RWPE2 (cell line): ENCODE measurements around the gene ITGA8.

Experiments used
- ATAC-seq: fragments of 200-7000 bp; cut with Tn5 transposase; 3 replicates; pipeline ENCODE4 v1.9.1; 2021; ENCODE audit warnings: low read depth
- DNase-seq: peaks from one replicate; pipeline ENCODE4 v3.0.0-alpha.2; 2020; ENCODE audit warnings: low spot score
- H3K27ac ChIP-seq: fragments of 450-650 bp; 2 replicates; pipeline ENCODE4 v1.5.1; 2017; ENCODE audit warnings: mild to moderate bottlenecking; ENCODE audit not compliant: poor library complexity, severe bottlenecking
- H3K27me3 ChIP-seq: fragments of 250-450 bp; sonication (Bioruptor Pico); 2 replicates; pipeline ENCODE4 v1.5.1; 2021; ENCODE audit warnings: mild to moderate bottlenecking, moderate library complexity; ENCODE audit not compliant: insufficient read depth, poor library complexity, severe bottlenecking
- H3K36me3 ChIP-seq: fragments of 250-450 bp; sonication (Bioruptor Pico); 2 replicates; pipeline ENCODE4 v1.5.1; 2020; ENCODE audit warnings: low read depth, mild to moderate bottlenecking, moderate library complexity
- H3K4me1 ChIP-seq: fragments of 250-450 bp; sonication (Bioruptor Pico); 2 replicates; pipeline ENCODE4 v1.5.1; 2021; ENCODE audit warnings: mild to moderate bottlenecking, moderate library complexity; ENCODE audit not compliant: insufficient read depth, poor library complexity, severe bottlenecking
- H3K4me3 ChIP-seq: fragments of 250-450 bp; sonication (Bioruptor Pico); 2 replicates; pipeline ENCODE4 v1.5.1; 2021; ENCODE audit warnings: mild to moderate bottlenecking, moderate library complexity; ENCODE audit not compliant: severe bottlenecking
- H3K9me3 ChIP-seq: fragments of 250-450 bp; sonication (Bioruptor Pico); 2 replicates; pipeline ENCODE4 v1.5.1; 2021; ENCODE audit warnings: mild to moderate bottlenecking, moderate library complexity; ENCODE audit not compliant: severe bottlenecking
- CTCF ChIP-seq: fragments of 450-650 bp; IDR thresholded peaks from one replicate; pipeline ENCODE4 v1.5.1; 2017; ENCODE audit warnings: mild to moderate bottlenecking, moderate library complexity; ENCODE audit not compliant: poor library complexity, severe bottlenecking

Gene ITGA8

GRCh38 chr10:15742102-15742501 is 22.4 kb upstream of the ITGA8 start:
- ATAC-seq (no peak), DNase-seq (no peak)
- Histone ChIP-seq H3K27me3 (peaks cover 2% of the 10 kb centered on the region), H3K4me3 (no peak overlapping the region), H3K36me3 (no peaks in the 10 kb centered on the region), H3K4me1 (no peaks in the 10 kb centered on the region), H3K27ac (no peak overlapping the region), H3K9me3 (no peaks in the 10 kb centered on the region)
- no peak for TF ChIP-seq CTCF

GRCh38 chr10:15741581-15741980 is 21.9 kb upstream of the ITGA8 start:
- no peaks in the 10 kb centered on the region for H3K4me1 ChIP-seq
- ATAC-seq (no peak), DNase-seq (no peak)
- H3K9me3 ChIP-seq = no peaks in the 10 kb centered on the region
- peaks cover 2% of the 10 kb centered on the region for H3K27me3 ChIP-seq
- no peak overlapping the region for H3K27ac ChIP-seq
- no peak overlapping the region for H3K4me3 ChIP-seq
- no peak for TF ChIP-seq CTCF
- H3K36me3 ChIP-seq = no peaks in the 10 kb centered on the region

- Histone ChIP-seq H3K27ac (no peak overlapping the region), H3K4me1 (no peaks in the 10 kb centered on the region), H3K4me3 (no peak overlapping the region), H3K9me3 (no peaks in the 10 kb centered on the region), H3K27me3 (peaks cover 2% of the 10 kb centered on the region), H3K36me3 (no peaks in the 10 kb centered on the region)
- ATAC-seq (no peak), DNase-seq (no peak)
- TF ChIP-seq CTCF = no peak
Measured at GRCh38 chr10:15740261-15740660, 20.5 kb upstream of the ITGA8 start.

- Histone ChIP-seq H3K27ac (no peak overlapping the region), H3K4me1 (no peaks in the 10 kb centered on the region), H3K9me3 (no peaks in the 10 kb centered on the region), H3K36me3 (no peaks in the 10 kb centered on the region), H3K27me3 (peaks cover 2% of the 10 kb centered on the region), H3K4me3 (no peak overlapping the region)
- no peak for TF ChIP-seq CTCF
- DNase-seq (no peak), ATAC-seq (no peak)
Measured at GRCh38 chr10:15739254-15739970, 19.7 kb upstream of the ITGA8 start.

GRCh38 chr10:15738270-15738925 is 18.7 kb upstream of the ITGA8 start:
- Histone ChIP-seq H3K9me3 (no peaks in the 10 kb centered on the region), H3K27ac (no peak overlapping the region), H3K4me1 (no peaks in the 10 kb centered on the region), H3K4me3 (no peak overlapping the region), H3K27me3 (peaks cover 2% of the 10 kb centered on the region), H3K36me3 (no peaks in the 10 kb centered on the region)
- no peak for DNase-seq
- TF ChIP-seq CTCF = no peak
- no peak for ATAC-seq
